UCSD-AML1 (cell line): Measurements from ENCODE around the gene CNGB1.
"Not testable (repeated sequence)": the region's sequence is repeated elsewhere in the genome, so short reads cannot be mapped to it uniquely, and the experiment has no call there.

ENCODE experiments used
- DNase-seq: peaks from one replicate; lab custom pipeline; 2025; ENCODE audit not compliant: unreplicated experiment; lab: John Stamatoyannopoulos, UW

Gene CNGB1

GRCh38 chr16:57837305-57838125 is 133.4 kb downstream of the CNGB1 start:
- no peak for DNase-seq

- DNase-seq = not testable (repeated sequence)
These were observed 135.5 kb downstream of the CNGB1 start for GRCh38 chr16:57835439-57835838.

DNA sequence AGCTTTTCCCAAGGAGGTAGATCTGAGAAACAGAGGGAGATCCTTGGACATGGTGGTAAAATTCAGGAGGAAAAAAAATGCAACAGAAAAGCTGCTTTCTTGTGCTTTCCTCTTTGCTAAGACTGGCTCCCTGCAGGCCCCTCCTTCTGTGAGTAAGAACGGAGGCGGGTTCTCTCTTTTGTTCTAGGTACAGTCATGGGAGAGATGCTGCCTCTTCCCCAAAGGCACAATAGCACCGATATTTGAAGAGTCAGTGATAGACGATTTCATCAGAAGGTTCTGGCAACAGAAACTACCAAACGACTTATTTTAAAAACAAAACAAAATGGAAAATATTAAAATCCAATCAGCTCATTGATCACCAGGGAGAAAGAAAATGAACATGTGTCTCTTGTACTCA is 136.0 kb downstream of the CNGB1 start:
- DNase-seq = no peak
